Esophagus muscularis mucosa (tissue), 4 donors: ENCODE measurements around the gene CYP17A1. TPM values are rescaled to one million over a fixed set of nuclear protein-coding genes. Genes with fewer than 3 reads are reported as not detected.

Source experiments
- DNase-seq: peaks from one replicate; pipeline ENCODE4 v3.0.0-alpha.2; 2017; ENCODE audit errors: extremely low spot score
- H3K27ac ChIP-seq, 4 donors: fragments of 200-600 bp; sonication (generic); replicated peaks in 1 of 4; 1 replicate in 3 of 4; 2 replicates in 1 of 4; pipeline ENCODE4 v1.5.1; 2016 to 2019; ENCODE audit warnings: mild to moderate bottlenecking in 1 of 4
- H3K27me3 ChIP-seq, 4 donors: fragments of 200-600 bp; sonication (generic); one replicate each; pipeline versions ENCODE4 v1.5.1 to v1.6.0; 2016 to 2019
- H3K36me3 ChIP-seq, 4 donors: fragments of 200-600 bp; sonication (generic); one replicate each; pipeline ENCODE4 v1.5.1; 2016 to 2019
- H3K4me1 ChIP-seq, 4 donors: fragments of 200-600 bp; sonication (generic); one replicate each; pipeline ENCODE4 v1.5.1; 2016 to 2019
- H3K4me3 ChIP-seq, 4 donors: fragments of 200-600 bp; sonication (generic); 1 replicate in 2 of 4; 2 replicates in 2 of 4; pipeline ENCODE4 v1.5.1; 2016 to 2019; ENCODE audit warnings: mild to moderate bottlenecking in 4 of 4, moderate library complexity in 1 of 4
- H3K9me3 ChIP-seq, 4 donors: fragments of 200-600 bp; sonication (generic); 1 replicate in 3 of 4; 2 replicates in 1 of 4; pipeline ENCODE4 v1.5.1; 2016 to 2019
- EP300 ChIP-seq: sonication (generic); formaldehyde crosslinking; IDR thresholded peaks from one replicate; pipeline ENCODE4 v1.6.1; 2017; ENCODE audit warnings: antibody characterized with exemption
- POLR2A ChIP-seq: fragments of 450-650 bp; IDR thresholded peaks from one replicate; pipeline ENCODE4 v1.6.1; 2017; ENCODE audit warnings: antibody characterized with exemption, moderate library complexity, mild to moderate bottlenecking, low read depth
- POLR2AphosphoS5 ChIP-seq, 2 donors: sonication (generic); formaldehyde crosslinking; IDR thresholded peaks; one replicate each; pipeline ENCODE4 v1.6.1; 2017; ENCODE audit warnings: antibody characterized with exemption in 2 of 2
- WGBS: methylation state at CpG from one replicate; pipeline ENCODE4 v1.1.5; 2018; 5-methylcytosine and 5-hydroxymethylcytosine counted together
- intact Hi-C: fragments of 100-400 bp; cut with DNase I; formaldehyde crosslinking; loops from one replicate; pipeline ENCODE4 v1.15.1; 2023
- total RNA-seq, 4 donors: library from RNA; depleted of rRNA; stranded (reverse); fragments of >200 nt; gene quantifications; one replicate each; pipeline versions ENCODE4 v1.1.0 to v1.2.1, GENCODE V29; 2016
- TF ChIP-seq, protein P1 (sequence below), 3 experiments: fragments of 200-600 bp in 2 of 3; fragments of 450-650 bp in 1 of 3; sonication (generic) in 2 of 3; IDR thresholded peaks; one replicate each; pipeline ENCODE4 v1.5.1; 2017 to 2019; ENCODE audit warnings: antibody characterized with exemption in 3 of 3, mild to moderate bottlenecking in 2 of 3, moderate library complexity in 1 of 3

CYP17A1 gene
- total RNA-seq, 4 donors from 2014 or later = not detected

DNA sequence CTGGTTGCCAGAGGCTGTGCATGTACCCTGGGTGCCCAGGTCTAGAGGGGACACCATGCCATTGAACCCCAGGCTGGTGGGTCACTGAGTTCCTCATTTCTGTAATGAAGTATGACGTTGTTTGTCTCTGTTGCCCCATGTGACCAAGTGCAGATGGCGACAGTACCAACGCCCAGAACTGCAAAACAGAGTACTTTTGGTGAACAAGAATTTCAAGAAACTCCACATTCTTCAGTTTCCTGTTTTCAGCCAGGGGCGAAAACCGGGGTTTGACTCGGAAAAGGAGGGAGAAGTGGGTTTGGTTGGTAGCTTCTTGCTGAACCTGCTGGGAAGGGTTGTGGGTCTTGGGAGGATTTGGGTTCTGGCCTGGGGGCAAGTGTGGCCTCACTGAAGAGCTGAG, 18.2 kb downstream of the CYP17A1 start:
- Histone ChIP-seq H3K9me3 (no peaks in the 10 kb centered on the region), H3K27me3 (no peaks in the 10 kb centered on the region), H3K27ac (peak overlapping the region; percentile 83 to 94 (median 89)), H3K36me3 (peaks cover 2 to 18% (median 10%) of the 10 kb centered on the region in 4 donors), H3K4me1 (peaks cover 33 to 39% (median 35%) of the 10 kb centered on the region in 4 donors), H3K4me3 (no peak overlapping the region)
- TF ChIP-seq POLR2A = no peak
- TF ChIP-seq, protein P1, sequence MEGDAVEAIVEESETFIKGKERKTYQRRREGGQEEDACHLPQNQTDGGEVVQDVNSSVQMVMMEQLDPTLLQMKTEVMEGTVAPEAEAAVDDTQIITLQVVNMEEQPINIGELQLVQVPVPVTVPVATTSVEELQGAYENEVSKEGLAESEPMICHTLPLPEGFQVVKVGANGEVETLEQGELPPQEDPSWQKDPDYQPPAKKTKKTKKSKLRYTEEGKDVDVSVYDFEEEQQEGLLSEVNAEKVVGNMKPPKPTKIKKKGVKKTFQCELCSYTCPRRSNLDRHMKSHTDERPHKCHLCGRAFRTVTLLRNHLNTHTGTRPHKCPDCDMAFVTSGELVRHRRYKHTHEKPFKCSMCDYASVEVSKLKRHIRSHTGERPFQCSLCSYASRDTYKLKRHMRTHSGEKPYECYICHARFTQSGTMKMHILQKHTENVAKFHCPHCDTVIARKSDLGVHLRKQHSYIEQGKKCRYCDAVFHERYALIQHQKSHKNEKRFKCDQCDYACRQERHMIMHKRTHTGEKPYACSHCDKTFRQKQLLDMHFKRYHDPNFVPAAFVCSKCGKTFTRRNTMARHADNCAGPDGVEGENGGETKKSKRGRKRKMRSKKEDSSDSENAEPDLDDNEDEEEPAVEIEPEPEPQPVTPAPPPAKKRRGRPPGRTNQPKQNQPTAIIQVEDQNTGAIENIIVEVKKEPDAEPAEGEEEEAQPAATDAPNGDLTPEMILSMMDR (IDR thresholded peaks at IDR 0.05) = no peak
- TF ChIP-seq POLR2AphosphoS5 (IDR thresholded peaks at IDR 0.05) = peak in 1 of 2 donors; percentile 26
- TF ChIP-seq EP300 = no peak
- WGBS = 68% methylated on average over 4 of the region's 6 CpGs
- intact Hi-C loops = loop anchor here (5.0 kb wide), 1 partner anchor 77 kb away; the partner anchor contains the start of gene WBP1L
- DNase-seq = no peak

DNA sequence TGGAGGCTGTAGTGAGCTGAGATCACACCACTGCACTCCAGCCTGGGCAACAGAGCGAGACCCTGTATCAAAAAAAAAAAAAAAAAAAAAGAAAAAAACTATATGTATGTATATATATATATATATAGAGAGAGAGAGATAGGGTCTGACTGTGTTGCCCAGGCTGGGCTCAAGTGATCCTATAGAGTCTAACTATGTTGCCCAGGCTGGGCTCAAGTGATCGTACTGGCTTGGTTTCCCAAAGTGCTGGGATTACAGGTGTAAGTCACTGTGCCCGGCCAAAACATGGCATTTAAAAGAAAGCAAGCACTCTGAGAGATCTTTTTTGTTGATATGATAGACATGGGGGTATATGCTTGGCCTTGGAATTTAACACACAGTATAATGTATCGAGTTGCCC, 20.0 kb downstream of the CYP17A1 start:
- WGBS = 97% methylated on average over 4 of the region's 4 CpGs
- DNase-seq = no peak

DNA sequence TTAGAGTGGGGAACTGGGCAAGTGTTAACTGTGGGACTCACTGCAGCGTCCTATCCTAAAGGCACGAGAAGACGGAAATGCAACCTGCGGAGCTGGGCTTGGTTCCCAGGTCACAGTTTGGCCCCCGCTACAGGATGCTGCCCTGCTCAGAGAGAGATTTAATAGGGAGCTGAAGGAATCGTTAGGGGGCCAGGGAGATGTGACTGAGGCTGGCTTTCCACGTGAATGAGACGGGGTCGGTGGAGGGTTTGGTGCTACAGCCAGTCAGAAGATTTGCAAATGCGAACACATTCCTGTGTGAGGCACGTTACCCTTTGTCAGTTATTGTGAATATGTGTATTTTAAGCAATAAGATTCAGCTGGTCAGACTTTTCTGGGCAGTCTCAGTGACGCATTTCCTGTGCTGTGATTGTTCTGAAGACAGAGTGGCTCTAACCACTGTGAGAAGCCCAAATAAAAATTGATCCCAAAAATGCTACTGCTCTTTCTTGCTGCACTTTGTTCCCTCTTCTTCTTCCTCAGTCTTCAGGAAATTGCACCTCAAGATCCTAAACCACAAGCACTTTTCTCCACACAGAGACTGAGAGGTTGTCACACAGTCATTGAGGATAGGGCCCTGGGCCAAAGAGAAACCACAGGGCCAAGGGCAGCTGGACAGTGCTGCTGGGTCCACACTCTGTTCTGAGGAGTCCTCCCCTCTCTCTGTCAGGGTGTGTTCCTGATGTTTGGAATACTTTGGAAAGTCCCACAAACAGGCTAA, 21.2 kb downstream of the CYP17A1 start:
- 23% methylated on average over 12 of the region's 12 CpGs for WGBS
- intact Hi-C loops = loop anchor here (5.0 kb wide), 1 partner anchor 74 kb away; the partner anchor contains the start of gene WBP1L
- peak overlapping the region in 1 of 4 donors; percentile 19 for H3K4me3 ChIP-seq
- DNase-seq = peak; percentile 93
- H3K4me1 ChIP-seq = peaks cover 41 to 63% (median 43%) of the 10 kb centered on the region in 4 donors
- no peaks in the 10 kb centered on the region for H3K9me3 ChIP-seq
- TF ChIP-seq POLR2AphosphoS5 (IDR thresholded peaks at IDR 0.05) (peak; percentile 70 to 84), EP300 (peak; percentile 18)
- TF ChIP-seq, protein P1 (IDR thresholded peaks at IDR 0.05) = no peak
- peak overlapping the region; percentile 83 to 94 (median 89) for H3K27ac ChIP-seq
- H3K36me3 ChIP-seq = peaks cover 31 to 42% (median 41%) of the 10 kb centered on the region in 4 donors
- no peaks in the 10 kb centered on the region for H3K27me3 ChIP-seq

More for the DNA sequence above, 20.0 kb downstream of the CYP17A1 start:
- TF ChIP-seq POLR2A = no peak
- TF ChIP-seq POLR2AphosphoS5 (IDR thresholded peaks at IDR 0.05) = no peak
- TF ChIP-seq, protein P1 (IDR thresholded peaks at IDR 0.05) = no peak
- TF ChIP-seq EP300 = no peak
- intact Hi-C loops = loop anchor here (5.0 kb wide), 1 partner anchor 75 kb away; the partner anchor contains the start of gene WBP1L
- H3K36me3 ChIP-seq = peaks cover 21 to 37% (median 29%) of the 10 kb centered on the region in 4 donors
- peaks cover 41 to 55% (median 43%) of the 10 kb centered on the region in 4 donors for H3K4me1 ChIP-seq
- H3K4me3 ChIP-seq = no peak overlapping the region
- H3K27me3 ChIP-seq = no peaks in the 10 kb centered on the region
- H3K27ac ChIP-seq = peak overlapping the region; percentile 83 to 94 (median 89)
- no peaks in the 10 kb centered on the region for H3K9me3 ChIP-seq

DNA sequence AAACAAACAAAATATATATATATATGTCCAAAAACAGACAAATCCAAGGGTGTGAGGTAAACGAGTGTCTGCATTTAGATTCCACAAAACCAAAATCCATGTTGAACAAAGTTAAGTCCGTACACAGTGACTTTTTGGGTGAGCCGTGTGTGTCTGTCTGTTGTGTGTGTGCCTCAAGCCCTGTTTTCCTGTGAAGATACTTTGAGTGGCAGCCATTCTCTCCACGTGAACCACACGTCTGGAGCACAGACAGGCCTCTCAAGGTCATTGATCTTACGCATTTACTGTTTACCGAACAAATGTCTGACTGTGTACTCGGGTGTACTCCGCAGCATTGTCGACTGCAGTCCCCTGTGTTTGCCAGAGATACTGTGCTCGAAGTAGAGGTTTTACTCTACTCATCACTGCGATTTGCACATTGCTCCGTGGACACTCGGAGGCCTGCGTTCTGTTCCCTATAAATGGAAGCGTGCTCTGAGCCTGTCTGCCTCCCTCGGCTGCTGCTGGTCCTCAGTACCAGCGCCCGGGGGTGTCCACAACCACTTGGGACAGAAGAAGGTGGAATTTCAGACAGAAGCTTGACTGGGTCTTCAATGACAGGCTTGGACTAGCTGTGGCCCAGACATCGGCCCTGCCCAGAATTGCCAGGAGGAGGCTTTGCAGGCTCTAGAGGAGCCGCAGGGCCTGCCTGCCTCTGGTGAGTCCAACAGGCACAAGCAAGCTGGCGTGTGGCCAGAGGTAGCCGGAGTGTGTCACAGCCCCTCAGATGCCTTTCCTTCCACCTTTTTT, 22.1 kb downstream of the CYP17A1 start:
- H3K4me3 ChIP-seq = no peak overlapping the region
- H3K27ac ChIP-seq = peak overlapping the region; percentile 83 to 94 (median 89)
- DNase-seq = no peak
- H3K9me3 ChIP-seq = no peaks in the 10 kb centered on the region
- peaks cover 31 to 52% (median 48%) of the 10 kb centered on the region in 4 donors for H3K36me3 ChIP-seq
- TF ChIP-seq POLR2AphosphoS5 (IDR thresholded peaks at IDR 0.05) (no peak), EP300 (no peak), POLR2A (no peak)
- TF ChIP-seq, protein P1 (IDR thresholded peaks at IDR 0.05) = no peak
- intact Hi-C loops = loop anchor here (5.0 kb wide), 1 partner anchor 73 kb away; the partner anchor contains the start of gene WBP1L
- H3K4me1 ChIP-seq = peaks cover 41 to 64% (median 43%) of the 10 kb centered on the region in 4 donors
- H3K27me3 ChIP-seq = no peaks in the 10 kb centered on the region
- 73% methylated on average over 23 of the region's 23 CpGs for WGBS
